Measurements from ENCODE around the gene HOGA1.

The HOGA1 gene

DNA sequence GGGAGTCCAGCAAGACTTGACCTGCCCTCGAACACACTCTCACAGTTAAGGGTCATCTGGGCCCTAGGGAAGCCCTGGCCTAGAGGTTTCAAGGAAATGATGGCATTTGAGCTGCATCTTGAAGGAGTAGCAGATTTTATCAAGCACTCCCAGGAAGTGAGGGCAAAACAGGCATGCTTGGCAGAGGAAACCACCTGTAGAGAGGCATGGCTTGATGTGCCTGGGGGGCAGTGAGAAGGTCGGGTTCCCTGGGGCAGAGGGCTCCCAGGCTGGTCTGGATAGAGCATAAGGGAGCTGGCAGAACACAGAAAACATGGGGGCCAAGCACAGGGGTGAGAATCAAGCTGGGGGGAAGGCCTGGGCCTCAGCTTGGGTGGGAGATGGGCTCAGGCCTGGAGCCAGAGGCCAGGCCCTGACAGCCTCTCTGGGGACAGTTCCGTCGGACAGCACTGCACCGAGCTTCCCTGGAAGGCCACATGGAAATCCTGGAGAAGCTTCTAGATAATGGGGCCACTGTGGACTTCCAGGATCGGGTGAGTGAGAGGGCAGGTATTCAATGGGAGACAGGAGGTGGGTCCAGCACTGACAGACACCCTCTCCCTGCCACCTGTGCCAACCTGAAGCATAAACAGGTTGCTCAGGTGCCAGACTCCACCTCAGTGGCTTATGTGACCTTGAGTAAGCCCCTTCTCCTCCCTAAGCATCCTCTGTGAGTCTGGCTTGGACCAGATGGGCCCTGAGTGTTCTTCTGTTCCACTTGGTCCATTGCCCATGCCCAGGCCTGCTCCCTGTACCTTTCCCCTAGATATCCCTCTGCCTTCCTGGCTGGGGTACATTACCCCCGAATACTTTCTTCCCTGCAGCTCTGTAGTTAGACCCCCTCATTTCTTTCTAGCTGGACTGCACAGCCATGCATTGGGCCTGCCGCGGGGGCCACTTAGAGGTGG, 3.5 kb upstream of the HOGA1 start:
- DNase-seq: no peak

DNA sequence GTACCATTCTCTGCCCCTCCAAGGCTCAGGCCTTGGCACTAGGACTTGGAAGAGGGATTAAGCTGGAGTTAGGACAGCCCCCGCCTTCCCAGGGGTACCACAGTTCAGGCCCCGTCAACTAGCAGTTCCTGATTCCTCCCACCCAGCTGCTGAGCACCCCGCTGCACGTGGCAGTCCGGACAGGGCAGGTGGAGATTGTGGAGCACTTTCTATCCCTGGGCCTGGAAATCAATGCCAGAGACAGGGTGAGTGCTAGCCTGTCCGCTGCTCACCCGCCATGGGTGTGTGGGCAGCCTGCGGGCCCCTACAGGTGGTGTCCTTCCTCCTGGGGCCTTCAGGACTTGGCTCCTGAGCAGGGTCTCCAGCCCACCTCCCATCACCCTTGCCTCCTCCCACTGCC, 2.0 kb upstream of the HOGA1 start:
- DNase-seq: no peak

DNA sequence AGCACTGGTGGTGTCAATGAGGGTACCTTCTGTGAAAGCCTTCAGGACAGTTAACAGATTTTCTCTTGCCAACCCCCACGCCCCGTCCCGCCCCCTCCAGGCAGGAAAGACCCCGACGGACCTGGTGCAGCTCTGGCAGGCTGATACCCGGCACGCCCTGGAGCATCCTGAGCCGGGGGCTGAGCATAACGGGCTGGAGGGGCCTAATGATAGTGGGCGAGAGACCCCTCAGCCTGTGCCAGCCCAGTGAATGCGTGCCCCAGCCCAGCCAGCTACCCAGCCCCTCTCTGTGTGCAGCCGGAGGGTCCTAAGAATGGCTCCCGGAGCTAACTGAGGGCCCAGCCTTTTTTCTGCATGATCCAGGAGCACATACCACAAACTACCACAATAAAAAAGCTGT, 713 bp upstream of the HOGA1 start:
- no peak for DNase-seq

DNA sequence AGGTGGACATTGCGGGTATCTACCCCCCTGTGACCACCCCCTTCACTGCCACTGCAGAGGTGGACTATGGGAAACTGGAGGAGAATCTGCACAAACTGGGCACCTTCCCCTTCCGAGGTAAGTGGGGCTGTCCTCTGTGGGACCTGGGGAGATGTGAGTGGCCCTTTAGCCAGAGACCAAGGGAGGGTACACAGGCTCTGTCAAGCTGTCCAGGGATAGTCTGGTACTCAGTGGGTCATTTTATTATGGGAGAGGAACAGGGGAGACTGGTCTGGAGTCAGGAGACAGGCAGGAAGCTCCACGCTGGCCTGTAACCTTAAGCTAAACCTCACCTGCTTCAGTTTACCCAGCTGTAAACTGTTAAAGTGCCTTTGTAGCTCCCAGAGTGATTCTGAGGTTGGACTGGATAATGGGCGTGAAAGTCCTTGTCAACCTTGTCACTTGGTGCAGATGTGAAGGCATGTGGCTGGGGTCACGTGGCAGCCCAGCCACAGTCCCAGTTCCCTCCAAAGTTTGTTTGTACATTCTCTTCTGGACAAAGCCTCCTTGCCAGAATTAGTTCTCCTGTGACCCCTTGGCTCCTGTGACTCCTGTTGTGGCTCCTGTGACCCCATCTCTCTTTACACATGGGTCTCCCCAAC, 729 bp downstream of the HOGA1 start:
- DNase-seq: no peak

DNA sequence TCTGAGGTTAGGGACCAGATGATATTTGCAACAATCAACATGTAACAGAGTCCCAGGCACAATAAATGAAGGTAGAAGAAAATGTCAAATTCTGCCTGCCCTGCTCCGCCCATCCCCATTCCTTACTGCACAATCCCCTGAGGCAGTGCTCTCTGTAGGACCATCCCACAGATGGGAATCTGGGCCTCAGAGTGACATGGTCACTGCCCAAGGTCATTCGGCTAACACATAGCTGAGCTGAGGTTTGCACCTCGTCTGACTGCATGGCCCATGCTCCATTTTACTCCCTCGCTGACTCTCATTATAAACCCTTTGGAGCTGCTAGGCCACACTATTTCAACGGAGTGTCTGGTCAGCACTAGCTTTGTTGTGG, 1.2 kb downstream of the HOGA1 start:
- DNase-seq: no peak

DNA sequence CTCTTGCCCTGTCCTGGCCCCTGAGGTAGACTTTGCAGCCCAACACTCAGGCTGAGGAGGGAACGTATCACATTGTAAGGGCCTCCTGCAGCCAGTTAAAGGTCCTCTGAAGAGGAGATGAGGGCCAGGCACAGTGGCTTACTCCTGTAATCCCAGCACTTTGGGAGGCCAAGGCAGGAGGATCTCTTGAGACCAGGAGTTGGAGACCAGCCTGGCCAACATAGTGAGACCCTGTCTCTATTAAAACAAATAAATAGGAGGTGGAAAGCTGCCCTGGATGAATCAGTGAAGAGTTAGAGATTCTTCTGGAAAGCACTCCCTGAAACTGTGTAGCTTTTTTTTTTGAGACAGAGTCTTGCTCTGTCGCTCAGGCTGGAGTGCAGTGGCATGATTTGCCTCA, 3.0 kb downstream of the HOGA1 start:
- DNase-seq: no peak

DNA sequence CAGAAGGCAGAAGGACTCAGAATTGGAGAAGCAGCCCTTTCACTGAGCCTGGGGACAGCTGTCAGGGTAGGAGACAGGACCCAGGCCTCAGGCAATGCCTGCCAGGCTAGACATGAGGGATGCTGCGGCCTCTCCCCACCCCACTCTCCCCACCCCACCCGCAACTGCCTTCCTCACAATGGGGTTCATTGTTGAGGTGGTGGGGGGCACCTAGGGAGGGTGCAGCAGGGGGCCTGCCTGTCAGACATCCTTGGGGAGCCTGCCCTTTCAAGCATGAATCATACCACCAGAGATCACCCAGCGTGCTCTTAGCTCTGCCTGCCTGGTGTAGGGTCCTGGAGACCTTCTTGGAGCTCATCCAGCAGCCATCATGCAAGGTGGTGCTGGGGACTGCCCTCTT, 5.3 kb downstream of the HOGA1 start, which contains the start of gene C10orf62:
TSS of gene C10orf62 (plus strand) at position 243 of the 400 bp plus-strand sequence. CDS start 177 bp downstream, outside the sequence.
- no peak for DNase-seq

DNA sequence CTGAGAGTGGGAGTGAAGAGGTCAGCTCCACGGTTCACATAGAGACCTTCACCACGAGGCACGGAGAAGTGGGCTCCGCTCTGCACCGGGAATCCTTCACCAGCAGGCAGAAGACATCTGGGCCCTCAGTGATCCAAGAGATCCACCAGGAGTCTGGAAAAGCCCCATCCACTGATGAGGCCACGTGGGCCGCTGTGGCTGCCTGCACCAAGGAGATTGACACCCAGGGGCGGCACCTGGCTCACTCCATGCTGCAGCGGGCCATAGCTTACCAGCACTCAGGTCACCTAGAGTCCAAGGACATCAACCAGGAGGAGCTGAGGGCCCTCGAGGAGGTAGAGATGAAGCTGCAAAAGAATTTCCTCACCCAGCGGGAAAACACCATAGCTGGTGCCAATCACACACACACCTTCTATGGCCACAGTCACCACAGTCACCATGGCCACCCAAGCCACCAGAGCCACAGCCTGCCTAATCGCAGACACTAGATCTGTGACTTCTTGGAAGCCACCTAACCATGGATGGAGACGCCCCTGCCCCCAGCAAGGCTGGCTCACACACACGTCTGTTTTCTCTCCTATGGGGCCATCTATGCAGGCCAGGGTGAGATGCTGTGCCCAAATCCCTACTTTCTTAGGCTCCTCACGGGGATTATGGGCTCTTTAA, 6.0 kb downstream of the HOGA1 start:
- no peak for DNase-seq

DNA sequence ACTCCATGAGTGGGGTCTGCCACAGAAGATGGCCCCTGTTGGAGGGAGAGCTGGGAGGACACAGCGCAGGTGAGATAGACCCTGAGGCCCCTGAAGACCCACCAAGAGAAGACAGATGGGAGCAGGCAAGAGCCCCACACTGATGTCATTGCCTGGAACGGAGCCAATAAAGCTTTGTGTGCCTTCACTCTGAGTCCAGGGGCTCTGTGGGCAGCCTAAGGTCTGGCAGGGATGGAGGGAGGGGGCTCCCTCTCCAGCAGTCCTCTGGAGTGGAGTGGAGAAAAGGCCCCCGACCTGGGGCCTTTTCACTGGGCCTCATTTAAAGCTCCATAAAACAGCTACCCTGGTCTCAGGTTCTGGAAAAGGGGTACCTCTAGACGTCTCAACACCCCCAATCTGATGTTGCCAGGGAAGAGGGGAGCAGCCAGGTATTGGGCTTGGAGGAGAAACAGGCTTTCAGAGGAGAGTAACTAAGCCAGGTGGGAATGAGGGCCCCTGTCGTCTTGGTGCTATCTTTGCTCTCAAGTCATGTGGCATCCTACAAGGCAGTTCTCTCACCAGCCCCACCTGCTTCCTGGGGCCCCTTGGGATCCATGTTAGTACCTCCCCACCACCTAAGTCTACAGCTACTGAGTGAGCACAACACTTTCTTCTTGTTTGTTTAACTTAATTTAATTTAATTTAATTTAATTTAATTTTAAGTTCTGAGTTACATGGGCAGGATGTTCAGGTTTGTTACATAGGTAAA, 6.7 kb downstream of the HOGA1 start:
- DNase-seq: no peak

DNA sequence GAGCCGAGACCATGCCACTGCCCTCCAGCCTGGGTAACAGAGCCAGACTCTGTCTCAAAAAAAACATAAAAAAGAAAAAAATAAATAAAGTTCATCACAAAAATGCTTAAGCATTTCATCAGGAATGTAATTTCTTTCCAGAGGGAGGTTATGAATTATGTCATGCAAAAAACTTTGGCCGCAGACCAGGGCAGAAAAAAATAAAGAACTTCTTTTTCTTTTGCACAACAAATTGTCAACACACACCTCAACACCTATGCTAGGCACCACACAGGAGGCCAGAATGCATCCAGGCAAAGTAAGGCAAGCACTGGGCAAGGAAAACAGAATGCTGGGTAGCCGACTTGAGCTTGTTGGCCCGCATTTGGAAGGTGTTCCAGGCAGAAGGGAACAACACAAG, 9.2 kb downstream of the HOGA1 start:
- no peak for DNase-seq

DNA sequence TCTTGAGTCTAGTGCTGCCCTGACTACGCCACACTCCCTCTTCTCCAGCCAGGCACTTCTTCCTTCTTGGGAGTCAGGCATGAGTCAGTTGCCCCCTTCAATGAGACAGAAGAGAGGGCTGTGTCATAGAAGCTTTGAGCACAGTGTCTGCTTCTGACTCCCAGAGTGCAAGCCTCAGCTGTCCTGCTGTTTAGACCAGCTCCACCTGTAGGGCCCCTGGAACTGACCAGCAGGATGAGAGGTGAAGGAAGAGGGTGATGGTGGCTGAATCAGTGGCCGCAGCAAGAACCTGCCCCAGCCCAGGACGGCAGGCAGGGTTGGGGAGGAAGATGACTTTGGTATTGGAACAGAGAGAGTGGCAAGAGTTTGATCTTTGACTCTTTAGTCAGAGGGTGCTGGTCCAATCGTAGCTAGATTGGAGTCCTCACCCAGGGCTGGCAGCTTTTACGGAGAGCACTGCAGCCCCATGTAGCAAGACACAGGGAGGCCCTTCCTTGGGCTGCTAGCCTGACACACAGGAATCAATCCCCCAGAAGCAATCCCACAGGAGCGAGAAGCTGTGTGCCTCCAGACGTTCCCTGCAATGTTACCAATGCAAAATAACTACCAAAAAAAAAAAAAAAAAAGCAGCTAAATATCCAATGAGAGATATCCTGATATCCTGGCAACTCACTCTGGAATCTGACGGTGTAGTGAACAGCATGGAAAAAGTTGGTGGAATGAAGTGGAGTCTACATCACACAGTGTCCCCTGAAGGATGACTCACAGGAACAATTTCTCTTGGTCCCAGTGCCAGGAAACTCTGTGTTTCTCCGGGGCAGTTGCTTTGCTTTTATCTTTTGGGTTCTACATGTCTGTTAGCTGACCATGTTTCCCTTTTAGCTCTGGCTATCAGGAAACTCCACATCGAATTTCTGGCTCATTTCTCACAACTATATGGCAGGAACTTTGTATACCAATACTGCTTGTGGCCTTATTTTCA, 12.2 kb downstream of the HOGA1 start:
- peak; percentile 80 for DNase-seq

DNA sequence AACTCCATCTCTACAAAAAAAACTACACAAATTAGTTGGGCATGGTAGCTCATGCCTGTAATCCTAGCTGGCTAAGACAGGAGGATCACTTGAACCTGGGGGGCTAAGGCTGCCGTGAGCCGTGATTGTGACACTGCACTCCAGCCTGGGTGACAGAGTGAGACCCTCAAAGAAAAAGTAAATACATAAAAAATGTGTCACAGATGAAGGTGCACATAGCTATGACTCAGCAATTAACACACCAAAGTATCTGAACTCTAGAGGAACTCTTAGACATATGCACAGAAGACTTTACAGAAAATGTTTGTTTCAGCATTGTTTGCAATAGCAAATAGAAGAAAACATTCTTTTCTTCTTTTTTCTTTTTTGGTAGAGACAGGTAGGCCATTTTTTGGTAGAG, 13.6 kb downstream of the HOGA1 start:
- DNase-seq: no peak

DNA sequence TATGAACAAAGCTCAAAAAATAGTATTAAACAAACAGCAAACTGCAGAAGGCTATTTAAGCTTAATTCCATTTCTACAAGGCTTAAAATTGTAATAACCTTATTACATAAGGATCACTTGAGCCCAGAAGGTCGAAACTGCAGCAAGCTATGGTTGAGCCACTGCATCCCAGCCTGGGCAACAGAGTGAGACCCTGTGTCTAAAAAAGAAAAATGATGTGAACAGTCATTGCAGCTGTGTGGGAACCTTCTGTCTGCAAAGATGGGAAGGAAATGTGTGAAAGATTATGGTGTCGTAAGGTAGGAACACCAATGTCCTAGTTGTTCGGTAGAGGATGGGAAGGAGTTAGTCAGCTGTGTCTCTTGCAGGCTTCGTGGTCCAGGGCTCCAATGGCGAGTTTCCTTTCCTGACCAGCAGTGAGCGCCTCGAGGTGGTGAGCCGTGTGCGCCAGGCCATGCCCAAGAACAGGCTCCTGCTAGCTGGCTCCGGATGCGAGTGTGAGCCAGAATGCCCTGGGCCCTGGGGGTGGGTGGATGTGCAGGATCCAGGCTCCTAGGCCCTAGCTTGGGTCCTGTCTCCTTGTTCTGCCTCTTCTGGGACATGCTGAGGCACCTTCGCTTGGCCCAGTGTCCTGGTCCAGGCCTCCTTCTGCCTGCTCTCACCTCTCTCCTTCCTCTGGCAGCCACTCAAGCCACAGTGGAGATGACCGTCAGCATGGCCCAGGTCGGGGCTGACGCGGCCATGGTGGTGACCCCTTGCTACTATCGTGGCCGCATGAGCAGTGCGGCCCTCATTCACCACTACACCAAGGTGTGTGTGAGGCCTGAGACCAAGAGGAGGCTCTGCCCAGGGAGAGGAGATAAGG, 14.4 kb downstream of the HOGA1 start:
- DNase-seq: no peak

DNA sequence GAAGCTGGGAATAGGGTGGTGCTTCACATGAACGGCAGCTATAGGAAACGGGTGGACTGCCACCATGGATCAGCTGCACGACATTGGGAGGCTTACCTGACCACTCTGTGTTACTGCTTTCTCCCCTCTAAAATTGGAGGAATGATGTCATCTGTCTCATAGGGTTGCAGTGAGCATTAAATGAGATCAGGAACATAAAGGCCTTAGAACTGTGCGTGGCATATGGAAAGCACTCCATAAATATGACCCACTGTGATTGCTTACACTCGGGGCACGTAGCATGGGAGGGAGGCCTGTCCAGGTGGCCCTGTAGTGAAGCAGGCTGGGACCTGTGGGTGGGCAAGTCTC, 15.1 kb downstream of the HOGA1 start:
- no peak for DNase-seq

DNA sequence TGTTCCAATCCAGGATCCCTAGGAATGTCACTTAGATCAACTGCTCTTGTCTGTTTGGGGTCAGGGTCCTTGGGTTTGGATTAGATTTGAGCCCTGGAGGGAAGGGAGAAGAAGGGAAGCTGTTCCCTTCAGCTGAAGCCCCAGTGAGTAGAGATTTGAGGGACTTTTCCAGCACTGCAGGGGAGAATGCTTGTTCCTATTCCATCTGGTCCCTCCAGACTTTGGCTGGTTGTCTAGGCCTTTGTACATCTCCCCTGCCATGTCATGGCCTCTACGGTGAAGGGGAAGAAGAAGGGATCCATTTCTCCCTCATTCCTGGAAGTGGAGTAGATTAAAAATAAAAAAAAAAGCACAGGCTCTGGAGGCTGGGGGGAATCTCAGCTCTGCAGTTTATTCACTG, 16.4 kb downstream of the HOGA1 start:
- no peak for DNase-seq

DNA sequence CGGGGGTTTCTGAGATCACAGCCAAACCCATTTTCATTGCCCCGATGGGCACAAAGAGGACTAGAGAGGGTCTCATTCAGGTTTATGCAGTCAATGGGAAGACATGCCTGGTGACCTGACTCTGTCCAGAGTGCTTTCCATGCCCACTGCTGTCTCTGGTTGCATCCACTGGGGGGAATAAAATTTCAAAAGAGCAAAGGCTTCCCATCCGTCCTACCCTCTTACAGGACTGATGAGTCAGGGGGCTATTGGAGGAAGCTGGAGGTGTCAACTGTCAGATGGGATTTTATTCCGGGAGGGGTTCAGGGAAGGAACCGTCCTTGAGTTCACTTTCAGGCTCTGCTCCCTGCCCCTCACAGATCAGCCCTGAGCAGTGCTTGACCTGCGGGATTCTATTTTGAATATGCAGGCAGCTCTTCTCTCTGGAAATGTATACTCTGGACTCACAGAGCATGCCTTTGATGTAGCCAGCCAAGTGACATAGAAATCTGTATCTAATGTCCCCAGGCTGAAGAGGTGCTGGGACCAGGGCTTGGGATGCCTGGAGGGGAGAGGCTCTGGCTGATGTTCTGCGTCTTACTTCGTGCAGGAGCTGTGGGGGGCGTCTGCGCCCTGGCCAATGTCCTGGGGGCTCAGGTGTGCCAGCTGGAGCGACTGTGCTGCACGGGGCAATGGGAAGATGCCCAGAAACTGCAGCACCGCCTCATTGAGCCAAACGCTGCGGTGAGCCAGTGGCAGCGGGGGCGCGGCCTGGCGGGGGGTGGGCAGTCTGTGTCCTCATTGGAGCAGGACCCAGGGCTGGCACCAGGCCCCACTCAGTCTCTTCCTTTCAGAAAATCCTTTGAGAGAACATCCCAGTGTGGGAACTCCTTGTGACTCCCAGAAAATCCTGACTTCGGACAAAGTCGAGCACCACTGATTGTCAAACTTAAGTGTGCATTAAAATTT, 17.4 kb downstream of the HOGA1 start:
- DNase-seq: no peak

DNA sequence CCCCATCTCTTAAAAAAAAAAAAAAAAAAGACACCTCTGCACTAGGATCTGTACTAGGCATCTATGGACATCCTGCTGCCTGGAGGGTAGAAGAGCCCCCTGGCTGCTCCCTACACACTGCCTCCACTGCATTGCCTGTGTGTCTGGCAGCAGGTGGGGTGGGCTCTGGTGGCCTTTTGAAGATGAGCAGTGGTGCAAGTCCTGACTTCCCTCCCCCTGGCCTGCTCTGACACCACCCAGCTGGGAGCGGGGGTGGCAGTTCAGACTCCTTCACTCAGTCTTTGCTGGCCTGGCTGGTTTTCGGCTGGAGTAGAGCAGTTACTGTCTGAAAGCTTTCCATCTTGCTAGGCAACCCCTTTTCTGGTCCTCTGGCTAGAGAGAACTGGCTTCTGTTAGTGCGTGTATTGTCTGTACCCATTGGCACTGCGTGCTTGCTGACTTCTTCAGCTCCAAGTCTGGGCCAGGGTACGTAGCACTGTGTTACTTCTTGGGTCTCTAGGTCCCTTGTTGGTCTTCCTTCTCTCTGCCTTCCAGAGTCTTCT, 23.0 kb downstream of the HOGA1 start:
- no peak for DNase-seq

DNA sequence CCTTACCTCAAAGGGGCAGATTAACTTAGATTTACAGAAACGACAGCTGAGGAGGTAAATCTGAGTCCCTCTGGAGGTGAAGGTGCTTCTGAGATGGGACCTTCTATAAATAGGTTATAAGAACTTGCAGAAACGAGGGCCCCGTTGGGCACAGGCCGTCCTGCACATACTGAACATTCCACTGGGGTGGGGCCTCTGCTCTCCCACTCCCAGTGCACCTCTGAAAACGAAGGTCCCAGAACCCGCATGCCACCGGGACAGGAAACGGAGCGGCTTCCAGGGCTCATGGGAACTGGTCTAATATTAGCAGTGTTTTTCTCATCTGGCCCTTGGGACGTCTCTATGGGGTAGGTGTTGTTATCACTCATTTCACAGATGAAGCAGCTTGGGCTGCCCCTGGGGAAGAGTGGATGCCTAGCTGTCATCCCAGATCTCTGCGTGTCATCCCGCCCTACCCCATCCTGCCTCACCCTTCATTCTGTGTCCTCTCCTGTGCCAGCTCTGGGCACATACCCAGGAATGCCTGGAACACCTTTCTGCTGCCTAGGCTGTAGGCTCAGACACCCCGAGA, 24.9 kb downstream of the HOGA1 start:
- DNase-seq: no peak

DNA sequence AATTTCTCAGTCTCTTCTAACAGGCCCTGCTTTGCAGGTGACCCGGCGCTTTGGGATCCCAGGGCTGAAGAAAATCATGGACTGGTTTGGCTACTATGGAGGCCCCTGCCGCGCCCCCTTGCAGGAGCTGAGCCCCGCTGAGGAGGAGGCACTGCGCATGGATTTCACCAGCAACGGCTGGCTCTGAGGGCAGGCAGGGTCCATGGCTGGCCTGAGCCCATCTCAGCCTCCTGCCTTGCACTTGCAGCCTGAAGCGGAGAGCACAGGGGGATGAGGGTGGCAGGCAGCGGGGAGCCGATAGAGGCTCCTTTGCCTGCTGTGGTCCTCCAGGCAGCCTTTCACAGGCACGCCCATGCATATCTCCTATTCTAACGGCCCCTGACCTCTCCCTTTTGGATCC, 27.3 kb downstream of the HOGA1 start:
- no peak for DNase-seq

Data from NCI-H226 (cell line).